KG1 (cell line): Measurements from ENCODE around the gene GSX1.
"Not testable (repeated sequence)": the region's sequence is repeated elsewhere in the genome, so short reads cannot be mapped to it uniquely, and the experiment has no call there.

ENCODE experiments used
- DNase-seq: peaks from one replicate; lab custom pipeline; 2025; lab: John Stamatoyannopoulos, UW

Gene GSX1

GRCh38 chr13:27792393-27793218 lies at the start of gene GSX1:
GSX1 (plus strand) TSS chr13:27792483; CDS start chr13:27792691, 208 bp downstream.
- no peak for DNase-seq

GRCh38 chr13:27744801-27745200 lies 47.5 kb upstream of the GSX1 start:
- DNase-seq: no peak

- DNase-seq: no peak
These were observed 47.0 kb upstream of the GSX1 start for GRCh38 chr13:27745301-27745700.

- DNase-seq: not testable (repeated sequence)
These were observed 44.1 kb upstream of the GSX1 start for GRCh38 chr13:27748143-27748542.

- no peak for DNase-seq
These were observed 40.2 kb upstream of the GSX1 start for GRCh38 chr13:27751953-27752532.

DNA sequence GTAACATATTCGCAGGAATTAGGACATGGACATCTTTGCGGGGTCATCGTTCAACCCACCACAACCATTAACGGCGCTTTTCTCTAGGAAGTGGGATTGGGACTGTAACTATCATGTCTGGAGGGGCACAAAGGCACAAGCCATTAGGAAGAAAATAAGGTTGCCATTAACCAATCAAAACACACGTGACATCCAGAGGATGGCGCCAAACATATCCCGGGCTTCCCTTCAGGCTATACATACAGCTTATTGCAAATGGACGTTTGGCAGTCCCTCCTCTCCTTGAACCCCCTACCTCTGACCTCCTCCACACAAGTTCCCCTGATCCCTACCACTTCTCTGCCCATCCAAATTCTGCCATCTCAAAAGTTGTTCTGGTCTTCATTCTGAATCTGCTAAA lies 26.6 kb upstream of the GSX1 start:
- no peak for DNase-seq

GRCh38 chr13:27770809-27771208 lies 21.5 kb upstream of the GSX1 start:
- no peak for DNase-seq

DNA sequence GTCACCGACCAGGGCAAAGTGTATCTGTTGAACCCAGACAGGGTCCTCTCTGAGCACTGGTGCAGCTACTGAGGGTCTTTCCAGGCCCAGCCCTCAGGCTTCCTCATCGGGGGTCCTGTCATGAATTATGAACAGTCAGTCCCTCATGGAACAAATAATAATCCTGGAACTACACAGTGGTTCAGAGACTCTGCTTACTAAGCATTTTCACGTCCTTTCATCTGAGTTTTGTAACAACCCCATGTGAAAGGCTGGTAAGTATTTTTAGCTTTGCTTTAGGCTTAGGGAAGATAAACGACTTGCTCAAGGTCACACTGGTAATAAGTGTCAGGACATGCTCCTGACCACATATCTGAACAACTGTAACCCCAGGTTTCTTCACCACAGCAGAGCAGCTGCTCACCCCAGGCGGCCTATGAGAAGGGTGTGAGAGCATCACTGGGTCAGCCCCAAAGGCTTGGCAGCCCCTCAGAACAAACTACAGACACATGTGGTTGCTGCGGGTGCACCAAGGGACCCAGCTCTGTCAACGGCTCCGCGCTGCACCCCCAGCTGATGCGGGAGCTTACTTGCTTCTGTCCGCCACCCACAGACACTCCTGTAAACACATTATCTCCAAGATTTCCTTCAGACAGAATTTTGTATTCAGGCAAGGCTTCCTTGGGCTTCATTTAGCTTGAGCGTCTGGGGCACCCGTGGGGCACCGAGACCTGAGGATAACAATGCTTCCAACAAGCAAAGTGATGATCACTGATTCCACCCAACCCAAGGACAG lies 19.4 kb upstream of the GSX1 start:
- DNase-seq: no peak

DNA sequence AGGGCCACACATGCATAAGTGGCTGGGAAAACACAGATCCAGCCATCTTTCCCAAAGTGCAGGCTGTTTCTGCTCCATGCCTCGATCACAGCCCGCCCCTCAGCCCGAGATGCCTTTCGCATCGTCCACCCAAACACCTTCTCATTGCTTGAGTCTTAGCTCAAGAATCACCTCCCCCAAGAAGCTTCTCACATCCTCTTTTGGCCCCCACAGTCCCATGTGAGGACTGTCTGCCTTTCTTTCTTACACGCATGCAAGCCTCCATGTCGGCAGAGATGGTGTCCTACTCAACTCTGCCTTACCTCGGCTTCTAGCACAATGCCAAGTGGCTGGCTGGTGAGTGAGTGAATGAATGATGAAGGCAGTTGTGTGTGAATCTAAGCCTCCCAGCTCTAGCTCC lies 18.1 kb upstream of the GSX1 start:
- no peak for DNase-seq

GRCh38 chr13:27774651-27775050 lies 17.6 kb upstream of the GSX1 start:
- no peak for DNase-seq

GRCh38 chr13:27775943-27776342 lies 16.3 kb upstream of the GSX1 start:
- DNase-seq: no peak

GRCh38 chr13:27782151-27782550 lies 10.1 kb upstream of the GSX1 start:
- no peak for DNase-seq

- DNase-seq: no peak
These were observed 9.2 kb upstream of the GSX1 start for GRCh38 chr13:27783111-27783510.

- DNase-seq: no peak
These were observed 4.0 kb upstream of the GSX1 start for GRCh38 chr13:27788271-27788670.

DNA sequence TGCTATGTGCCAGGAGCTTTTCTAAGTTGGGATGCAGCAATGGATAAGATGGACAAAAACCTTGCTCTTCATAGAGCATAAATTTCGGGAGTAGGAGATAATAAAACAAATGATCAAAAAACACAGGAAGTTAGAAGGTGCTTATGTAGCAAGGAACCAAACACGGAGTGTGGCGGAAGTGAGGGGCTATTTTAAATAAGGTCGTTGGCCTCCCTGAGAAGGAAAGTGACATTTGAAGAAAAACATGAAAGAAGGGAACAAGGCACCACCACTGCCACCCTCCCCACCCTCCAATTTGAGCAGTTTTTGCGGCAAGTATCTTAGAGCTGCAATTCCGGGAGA lies 3.2 kb upstream of the GSX1 start:
- DNase-seq: no peak

GRCh38 chr13:27789495-27790303 lies 2.6 kb upstream of the GSX1 start:
- DNase-seq: no peak

DNA sequence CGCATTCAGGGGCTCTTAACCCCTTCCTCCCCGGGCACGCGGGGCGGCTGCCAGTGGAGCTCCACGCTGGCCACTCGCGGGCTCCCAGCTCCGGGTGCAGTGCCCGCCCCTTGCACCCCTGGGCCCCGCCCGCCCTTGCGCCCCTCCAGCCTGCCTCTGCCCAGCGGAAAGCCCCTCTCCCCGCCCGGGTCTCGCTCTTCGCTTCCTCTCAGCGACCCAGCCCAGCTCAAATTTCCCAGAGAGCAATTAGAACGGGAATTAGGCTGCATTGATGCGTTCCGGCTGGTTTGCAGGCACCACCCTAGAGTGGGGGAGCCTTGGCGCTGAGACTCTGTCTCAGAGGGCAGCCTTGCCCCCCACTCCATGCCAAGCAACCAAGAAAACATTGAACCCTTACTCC lies 1.8 kb upstream of the GSX1 start:
- no peak for DNase-seq

DNA sequence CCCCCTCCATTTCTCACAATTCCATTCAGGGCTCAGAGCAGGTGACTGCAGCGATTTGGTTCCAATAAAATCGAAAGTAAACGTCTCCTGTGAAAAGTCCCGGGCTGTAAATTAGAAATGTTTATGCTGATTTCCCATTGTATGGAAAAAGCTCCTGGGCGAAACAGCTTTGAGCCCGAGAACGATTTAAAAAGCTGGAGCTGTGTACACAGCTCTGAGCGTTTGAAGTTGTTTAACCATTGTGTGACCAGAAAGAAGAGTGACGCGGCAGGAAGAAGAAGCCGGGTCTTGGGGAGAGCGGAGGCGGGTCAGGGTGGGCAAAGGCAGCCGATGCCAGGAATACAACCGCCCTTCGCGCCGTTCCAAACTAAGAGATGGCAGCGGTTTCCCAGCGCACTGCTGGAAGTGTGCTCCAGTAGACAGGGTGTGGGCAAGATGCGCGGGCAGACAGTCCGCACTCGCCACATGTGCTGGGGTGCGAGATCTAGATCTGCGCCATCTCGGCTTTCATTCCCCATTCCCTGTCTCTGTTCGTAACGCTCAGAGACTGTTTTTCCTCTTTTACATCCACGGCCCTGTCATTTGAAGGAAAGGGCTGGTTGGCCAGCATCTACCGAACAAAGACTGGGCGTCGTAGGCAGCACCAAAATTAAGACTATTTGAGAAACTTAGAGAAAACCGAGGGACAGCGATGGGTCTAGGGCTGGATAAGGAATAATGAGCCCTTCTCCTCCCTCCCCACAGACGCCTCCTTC lies 960 bp upstream of the GSX1 start:
- no peak for DNase-seq

DNA sequence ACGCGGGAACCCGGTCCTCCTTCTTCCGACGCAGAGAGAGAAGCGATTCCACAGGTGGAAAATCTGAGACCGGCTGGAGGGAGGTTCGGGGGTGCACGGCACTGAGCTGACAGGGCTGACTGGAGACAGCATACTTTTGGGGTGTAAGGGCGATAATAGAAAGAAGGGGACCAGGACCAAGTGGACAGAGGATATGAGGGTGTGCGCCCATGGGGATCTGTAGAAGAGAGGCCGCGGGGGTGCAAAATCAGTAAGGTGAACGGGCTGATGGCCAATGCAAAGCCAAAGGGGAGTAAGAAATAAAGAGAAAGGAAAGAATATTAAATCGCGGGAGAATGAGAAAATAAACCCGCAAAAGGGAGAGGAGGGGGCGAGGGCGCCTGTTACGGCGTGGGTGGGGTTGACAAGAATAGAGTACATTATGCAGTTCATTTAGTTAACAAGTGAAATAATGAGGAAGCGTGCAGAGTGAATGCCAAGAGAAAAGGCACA lies 336 bp upstream of the GSX1 start:
- DNase-seq: no peak

DNA sequence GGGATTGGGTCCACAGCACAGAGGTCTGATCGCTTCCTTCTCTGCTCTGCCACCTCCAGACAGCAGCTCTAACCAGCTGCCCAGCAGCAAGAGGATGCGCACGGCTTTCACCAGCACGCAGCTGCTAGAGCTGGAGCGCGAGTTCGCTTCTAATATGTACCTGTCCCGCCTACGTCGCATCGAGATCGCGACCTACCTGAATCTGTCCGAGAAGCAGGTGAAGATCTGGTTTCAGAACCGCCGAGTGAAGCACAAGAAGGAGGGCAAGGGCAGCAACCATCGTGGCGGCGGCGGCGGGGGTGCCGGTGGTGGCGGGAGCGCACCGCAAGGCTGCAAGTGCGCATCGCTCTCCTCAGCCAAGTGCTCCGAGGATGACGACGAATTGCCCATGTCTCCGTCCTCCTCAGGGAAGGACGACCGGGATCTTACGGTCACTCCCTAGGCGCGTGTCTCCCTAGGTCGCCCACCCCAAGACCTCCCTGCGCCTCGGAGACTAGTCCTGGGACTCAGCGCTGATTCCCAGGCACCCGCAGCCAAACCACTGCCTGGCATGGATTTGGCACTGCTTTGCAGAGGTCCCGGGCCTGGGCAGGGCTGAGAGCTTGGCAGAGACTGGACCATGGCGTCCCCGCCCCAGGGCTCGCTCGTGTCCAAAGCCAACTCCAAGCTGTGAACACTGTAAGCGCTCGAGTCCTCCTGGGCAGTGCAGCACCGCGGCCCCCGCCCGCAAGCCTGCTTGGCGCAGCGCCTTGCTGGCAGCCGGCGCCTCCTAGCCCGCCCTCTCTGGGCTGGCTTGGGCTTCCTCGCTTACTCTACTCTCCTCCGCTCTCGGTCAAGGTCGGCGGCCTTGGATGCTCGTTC lies 1.5 kb downstream of the GSX1 start:
- DNase-seq: no peak

DNA sequence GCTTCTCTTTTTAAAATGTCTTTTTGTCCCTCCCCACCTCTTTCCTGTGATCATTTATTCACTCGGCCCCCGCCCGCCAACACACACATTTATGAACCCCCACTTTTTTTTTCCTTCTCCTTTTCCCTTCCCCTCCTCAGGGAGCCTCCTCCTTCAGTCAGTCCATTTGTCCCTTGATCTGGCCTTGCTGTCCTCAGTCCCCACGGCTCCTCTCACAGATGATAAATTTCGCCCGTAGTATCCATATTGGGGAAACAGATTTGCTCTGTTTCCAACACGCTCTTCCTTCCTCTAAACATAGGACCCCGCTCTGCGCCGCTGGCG lies 2.0 kb downstream of the GSX1 start:
- no peak for DNase-seq
